RWPE1 (cell line): ENCODE data around the gene KIZ.

ENCODE experiments used
- CTCF ChIA-PET: fragments of 350-600 bp; sonication (Branson Sonifier 250); formaldehyde crosslinking; extraction: SDS; loops from one replicate; lab custom pipeline; 2021; lab: Yijun Ruan, JAX
- POLR2A ChIA-PET: fragments of 400-600 bp; formaldehyde crosslinking; extraction: SDS; loops from one replicate; lab custom pipeline; 2020; ENCODE audit warnings: antibody characterized with exemption; ENCODE audit not compliant: low non-redundant PET; lab: Yijun Ruan, JAX
- DNase-seq: peaks from one replicate; pipeline ENCODE4 v3.0.0; 2012; ENCODE audit warnings: low spot score
- H3K27ac ChIP-seq: fragments of 450-650 bp; 2 replicates; pipeline ENCODE4 v1.5.1; 2017
- CTCF ChIP-seq: fragments of 450-650 bp; conservative IDR thresholded peaks from 2 replicates; pipeline ENCODE4 v1.5.1; 2017; ENCODE audit warnings: low read depth, mild to moderate bottlenecking

Gene KIZ

GRCh38 chr20:21214431-21214830 lies 88.5 kb downstream of the KIZ start:
- no peak for TF ChIP-seq CTCF
- CTCF ChIA-PET: no interaction called here
- POLR2A ChIA-PET: no interaction called here
- no peak overlapping the region for H3K27ac ChIP-seq
- DNase-seq: no peak

- no peak for DNase-seq
- CTCF ChIA-PET: interaction anchor here (1.0 kb wide), 1 partner anchor 16 kb away, joined by 5 read pairs; no protein-coding TSS in a partner anchor
- POLR2A ChIA-PET: no interaction called here
- TF ChIP-seq CTCF: no peak
- no peak overlapping the region for H3K27ac ChIP-seq
Measured at GRCh38 chr20:21219686-21220085, 93.8 kb downstream of the KIZ start.

- no peak for TF ChIP-seq CTCF
- CTCF ChIA-PET: interaction anchor here (2.4 kb wide), 1 partner anchor 12 kb away, joined by 11 read pairs; no protein-coding TSS in a partner anchor
- H3K27ac ChIP-seq: no peak overlapping the region
- DNase-seq: no peak
- POLR2A ChIA-PET: no interaction called here
Measured at GRCh38 chr20:21224217-21224616, 98.3 kb downstream of the KIZ start.

GRCh38 chr20:21225215-21225947 lies 99.5 kb downstream of the KIZ start:
- CTCF ChIA-PET: interaction anchor here (0.7 to 2.4 kb wide), 3 partner anchors 10 to 573 kb away, joined by 3 to 11 read pairs (median 3); no protein-coding TSS in a partner anchor
- DNase-seq: no peak
- no peak overlapping the region for H3K27ac ChIP-seq
- POLR2A ChIA-PET: no interaction called here
- TF ChIP-seq CTCF: no peak

GRCh38 chr20:21228511-21228910 lies 102.6 kb downstream of the KIZ start:
- POLR2A ChIA-PET: no interaction called here
- CTCF ChIA-PET: interaction anchor here (0.6 kb wide), 1 partner anchor 103 kb away, joined by 3 read pairs; the partner anchor contains the start of gene KIZ
- no peak overlapping the region for H3K27ac ChIP-seq
- no peak for TF ChIP-seq CTCF
- DNase-seq: no peak

- peak; percentile 10 for DNase-seq
- TF ChIP-seq CTCF: no peak
- ChIA-PET POLR2A (no interaction called here), CTCF (no interaction called here)
- H3K27ac ChIP-seq: no peak overlapping the region
Measured at GRCh38 chr20:21229163-21229562, 103.3 kb downstream of the KIZ start.
